Omental fat pad (tissue), 4 donors: ENCODE measurements around the gene ATOSB. TPM values are rescaled to one million over a fixed set of nuclear protein-coding genes. Genes with fewer than 3 reads are reported as not detected.
"Not testable (repeated sequence)": the region's sequence is repeated elsewhere in the genome, so short reads cannot be mapped to it uniquely, and the experiment has no call there.

Experiments used
- ATAC-seq: fragments of 150-250 bp; one replicate; pipeline ENCODE4 v1.9.1; 2016; ENCODE audit warnings: mild to moderate bottlenecking, moderate library complexity; ENCODE audit not compliant: low FRiP score
- DNase-seq: peaks from one replicate; pipeline ENCODE4 v3.0.0-alpha.2; 2019; ENCODE audit warnings: low spot score
- CTCF ChIP-seq, 3 donors: fragments of 450-650 bp; IDR thresholded peaks; one replicate each; pipeline ENCODE4 v1.5.1; 2016 to 2017; ENCODE audit warnings: antibody characterized with exemption in 3 of 3, mild to moderate bottlenecking in 3 of 3, moderate library complexity in 2 of 3
- total RNA-seq, 4 donors: library from RNA; depleted of rRNA; stranded (reverse); fragments of >200 nt; gene quantifications; one replicate each; pipeline ENCODE4 v1.1.0, GENCODE V29; 2016

ATOSB gene
- total RNA-seq, 4 donors from 2014 or later = 14.9 to 22.9 (median 20.5) TPM

GRCh38 chr9:35158501-35159280 is 43.0 kb upstream of the ATOSB start:
- DNase-seq (no peak), ATAC-seq (no peak)
- no peak for TF ChIP-seq CTCF (IDR thresholded peaks at IDR 0.05)

GRCh38 chr9:35157836-35158235 is 42.2 kb upstream of the ATOSB start:
- DNase-seq, ATAC-seq: not testable (repeated sequence)

- no peak for TF ChIP-seq CTCF (IDR thresholded peaks at IDR 0.05)
- DNase-seq = no peak
- no peak for ATAC-seq
Measured at GRCh38 chr9:35156781-35157180, 41.1 kb upstream of the ATOSB start.

GRCh38 chr9:35152926-35153325 is 37.3 kb upstream of the ATOSB start:
- ATAC-seq (no peak), DNase-seq (no peak)
- TF ChIP-seq CTCF (IDR thresholded peaks at IDR 0.05) = no peak

DNA sequence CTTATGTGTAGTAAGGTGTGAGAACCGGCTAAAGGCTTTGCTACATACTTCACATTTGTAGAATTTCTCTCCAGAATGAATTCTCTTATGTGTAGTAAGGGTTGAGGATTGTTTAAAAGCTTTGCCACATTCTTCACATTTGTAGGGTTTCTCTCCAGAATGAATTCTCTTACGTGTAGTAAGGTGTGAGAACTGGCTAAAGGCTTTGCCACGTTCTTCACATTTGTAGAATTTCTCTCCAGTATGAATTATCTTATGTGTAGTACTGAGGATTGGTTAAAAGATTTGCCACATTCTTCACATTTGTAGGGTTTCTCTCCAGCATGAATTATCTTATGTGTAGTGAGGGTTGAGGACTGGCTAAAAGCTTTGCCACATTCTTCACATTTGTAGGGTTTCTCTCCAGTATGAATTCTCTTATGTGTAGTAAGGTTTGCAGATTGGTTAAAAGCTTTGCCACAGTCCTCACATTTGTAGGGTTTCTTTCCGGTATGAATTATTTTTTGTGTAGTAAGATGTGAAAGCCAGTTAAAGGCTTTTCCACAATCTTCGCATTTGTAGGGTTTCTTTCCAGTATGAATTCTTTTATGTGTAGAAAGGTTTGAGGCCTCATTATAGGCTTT is 32.4 kb upstream of the ATOSB start:
- not testable (repeated sequence) for ATAC-seq, DNase-seq

DNA sequence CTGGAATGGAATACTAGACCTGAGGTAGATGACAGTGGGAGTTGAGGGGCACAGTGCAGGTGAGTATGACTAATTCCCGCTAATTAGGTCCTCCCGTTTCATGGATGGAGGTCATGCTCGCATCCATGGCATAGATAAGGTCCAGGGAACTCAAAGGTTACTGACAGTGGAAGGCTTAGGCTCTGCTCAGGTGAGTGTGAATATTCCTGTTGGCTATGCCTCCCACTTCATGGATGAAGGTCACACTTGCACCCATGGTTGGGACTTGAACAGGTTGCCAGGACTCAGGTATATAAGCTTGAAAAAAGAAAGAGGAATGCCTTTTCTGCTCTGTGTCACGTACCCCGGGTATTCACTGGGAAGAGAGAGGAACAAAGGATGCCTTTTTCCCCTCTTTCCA is 26.4 kb upstream of the ATOSB start:
- ATAC-seq (no peak), DNase-seq (no peak)
- TF ChIP-seq CTCF (IDR thresholded peaks at IDR 0.05) = no peak

DNA sequence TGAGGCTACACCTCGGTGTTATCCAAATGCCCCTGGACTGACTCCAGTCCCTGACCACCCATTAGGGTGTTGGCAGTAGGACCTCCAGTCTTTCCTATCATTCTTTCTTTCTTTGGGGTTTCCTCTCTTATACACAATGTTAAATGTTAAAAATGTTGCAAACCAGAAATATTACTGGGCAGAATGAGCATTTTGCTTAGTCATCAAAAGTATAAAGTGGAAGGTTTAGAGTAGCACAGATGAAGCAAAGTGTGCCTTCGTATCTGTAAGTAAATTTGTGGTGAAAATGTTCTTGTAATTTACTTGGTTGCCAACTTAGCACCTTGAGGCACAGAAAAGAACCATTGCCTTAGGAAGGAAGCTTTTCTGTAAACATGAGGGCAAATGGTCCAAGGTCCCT is 24.4 kb upstream of the ATOSB start:
- ATAC-seq = no peak
- no peak for DNase-seq
- TF ChIP-seq CTCF (IDR thresholded peaks at IDR 0.05) = no peak

DNA sequence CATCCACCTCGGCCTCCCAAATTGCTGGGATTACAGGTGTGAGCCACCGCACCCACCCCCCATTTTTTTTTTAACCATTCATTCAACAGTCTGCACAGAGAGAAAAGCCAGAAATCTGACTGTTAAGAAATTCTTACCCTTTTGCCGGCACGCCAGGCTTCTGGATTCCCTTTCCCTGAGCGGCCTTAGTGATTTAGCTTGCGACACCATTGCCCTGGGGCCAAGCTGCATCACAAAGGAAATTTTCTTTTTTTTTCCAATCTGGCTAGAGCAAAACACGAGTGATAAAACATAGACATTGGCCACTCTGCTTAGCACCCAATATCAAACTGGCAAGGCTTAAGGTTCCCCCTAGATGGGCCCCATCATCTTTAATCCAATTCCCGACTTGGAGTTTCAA is 21.2 kb upstream of the ATOSB start:
- no peak for DNase-seq
- no peak for ATAC-seq
- TF ChIP-seq CTCF (IDR thresholded peaks at IDR 0.05) = no peak
